Tibial nerve (tissue), 4 donors: Measurements from ENCODE around the gene ARID3A.
"Not testable (repeated sequence)": the region's sequence is repeated elsewhere in the genome, so short reads cannot be mapped to it uniquely, and the experiment has no call there.

ENCODE experiments used
- EP300 ChIP-seq, 2 donors: sonication (generic); formaldehyde crosslinking; IDR thresholded peaks; one replicate each; pipeline ENCODE4 v1.6.1; 2017; ENCODE audit warnings: antibody characterized with exemption in 2 of 2, mild to moderate bottlenecking in 1 of 2
- POLR2A ChIP-seq, 2 donors: fragments of 450-650 bp; IDR thresholded peaks; one replicate each; pipeline ENCODE4 v1.6.1; 2017; ENCODE audit warnings: antibody characterized with exemption in 2 of 2, mild to moderate bottlenecking in 2 of 2, moderate library complexity in 2 of 2
- TF ChIP-seq, protein P1 (sequence below), 5 experiments: fragments of 200-600 bp in 3 of 5; fragments of 450-650 bp in 2 of 5; sonication (generic) in 3 of 5; IDR thresholded peaks; one replicate each; pipeline ENCODE4 v1.5.1; 2016 to 2019; ENCODE audit warnings: antibody characterized with exemption in 5 of 5, mild to moderate bottlenecking in 3 of 5, moderate library complexity in 2 of 5

DNA sequence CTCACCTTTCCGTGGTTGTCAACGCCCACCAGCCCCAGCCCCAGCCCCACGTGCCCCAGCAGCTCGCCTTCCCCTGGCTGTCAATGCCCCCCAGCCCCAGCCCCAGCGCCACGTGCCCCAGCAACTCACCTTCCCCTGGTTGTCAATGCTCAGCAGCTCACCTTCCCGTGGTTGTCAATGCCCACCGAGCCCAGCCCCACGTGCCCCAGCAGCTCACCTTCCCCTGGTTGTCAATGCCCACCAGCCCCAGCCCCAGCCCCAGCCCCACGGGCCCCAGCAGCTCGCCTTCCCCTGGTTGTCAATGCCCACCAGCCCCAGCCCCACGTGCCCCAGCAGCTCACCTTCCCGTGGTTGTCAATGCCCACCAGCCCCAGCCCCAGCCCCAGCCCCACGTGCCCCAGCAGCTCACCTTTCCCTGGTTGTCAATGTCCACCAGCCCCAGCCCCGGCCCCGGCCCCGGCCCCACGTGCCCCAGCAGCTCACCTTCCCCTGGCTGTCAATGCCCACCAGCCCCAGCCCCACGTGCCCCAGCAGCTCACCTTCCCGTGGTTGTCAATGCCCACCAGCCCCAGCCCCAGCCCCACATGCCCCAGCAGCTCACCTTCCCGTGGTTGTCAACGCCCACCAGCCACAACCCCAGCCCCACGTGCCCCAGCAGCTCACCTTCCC lies 47.7 kb upstream of the ARID3A start:
- not testable (repeated sequence) for TF ChIP-seq POLR2A, EP300 (IDR thresholded peaks at IDR 0.05)
- TF ChIP-seq, protein P1, sequence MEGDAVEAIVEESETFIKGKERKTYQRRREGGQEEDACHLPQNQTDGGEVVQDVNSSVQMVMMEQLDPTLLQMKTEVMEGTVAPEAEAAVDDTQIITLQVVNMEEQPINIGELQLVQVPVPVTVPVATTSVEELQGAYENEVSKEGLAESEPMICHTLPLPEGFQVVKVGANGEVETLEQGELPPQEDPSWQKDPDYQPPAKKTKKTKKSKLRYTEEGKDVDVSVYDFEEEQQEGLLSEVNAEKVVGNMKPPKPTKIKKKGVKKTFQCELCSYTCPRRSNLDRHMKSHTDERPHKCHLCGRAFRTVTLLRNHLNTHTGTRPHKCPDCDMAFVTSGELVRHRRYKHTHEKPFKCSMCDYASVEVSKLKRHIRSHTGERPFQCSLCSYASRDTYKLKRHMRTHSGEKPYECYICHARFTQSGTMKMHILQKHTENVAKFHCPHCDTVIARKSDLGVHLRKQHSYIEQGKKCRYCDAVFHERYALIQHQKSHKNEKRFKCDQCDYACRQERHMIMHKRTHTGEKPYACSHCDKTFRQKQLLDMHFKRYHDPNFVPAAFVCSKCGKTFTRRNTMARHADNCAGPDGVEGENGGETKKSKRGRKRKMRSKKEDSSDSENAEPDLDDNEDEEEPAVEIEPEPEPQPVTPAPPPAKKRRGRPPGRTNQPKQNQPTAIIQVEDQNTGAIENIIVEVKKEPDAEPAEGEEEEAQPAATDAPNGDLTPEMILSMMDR (IDR thresholded peaks at IDR 0.05), result not testable (repeated sequence)
